ENCODE data around the gene IQCF6. TPM values are rescaled to one million over a fixed set of nuclear protein-coding genes. Genes with fewer than 3 reads are reported as not detected.
"Not testable (repeated sequence)": the region's sequence is repeated elsewhere in the genome, so short reads cannot be mapped to it uniquely, and the experiment has no call there.

Gene IQCF6
- total and polyA plus RNA-seq, 2 experiments from 2014 or later, result not detected

- H3K36me3 ChIP-seq (ENCODE audit: insufficient read depth); H4K20me1 ChIP-seq (replicated peaks; ENCODE audit: insufficient read depth); H3K27ac Mint-ChIP-seq; H3K36me3 Mint-ChIP-seq (ENCODE audit: low read depth); ATAC-seq; H3K27ac ChIP-seq (ENCODE audit: low read depth); H3K79me2 ChIP-seq (replicated peaks; ENCODE audit: insufficient read depth); H3F3A ChIP-seq (replicated peaks; ENCODE audit: low read depth); H3K9me2 ChIP-seq (ENCODE audit: insufficient read depth); H3K27me3 ChIP-seq (ENCODE audit: insufficient read depth); H3K27me3 Mint-ChIP-seq (ENCODE audit: insufficient read depth, low read depth, poor library complexity): not testable (repeated sequence)
- Mint-ChIP-seq H3K4me1 (peaks cover 21% of the 10 kb centered on the region), H3K4me3 (peak overlapping the region; percentile 50), H3K9me3 (peaks cover 30% of the 10 kb centered on the region)
- Histone ChIP-seq H3K4me2 (peak overlapping the region; percentile 57), H2AFZ (peak overlapping the region; percentile 90), H3K4me1 (ENCODE audit: insufficient read depth) (0 out of 2 replicates have a peak, but pooled peaks cover 14% of the 10 kb centered on the region), H3K4me3 (peak overlapping the region; percentile 34)
- TF ChIP-seq POLR2AphosphoS5 (IDR thresholded peaks at IDR 0.05; ENCODE audit: low read depth) (0 out of 2 replicates have a peak, but pooled peaks have one; percentile 20), CTCF (conservative IDR thresholded peaks at IDR 0.05; ENCODE audit: low read depth in 2 of 2) (peak in 1 of 2 experiments; percentile 39; a peak in 3 of 4 replicates)
- DNase-seq (ENCODE audit: low spot score), result peak; percentile 35
Measured at GRCh38 chr3:51742978-51743377, 36.1 kb downstream of the IQCF6 start.

GRCh38 chr3:51742320-51742719, 36.7 kb downstream of the IQCF6 start:
- Mint-ChIP-seq H3K9me3 (peaks cover 24% of the 10 kb centered on the region), H3K4me1 (peaks cover 21% of the 10 kb centered on the region), H3K4me3 (0 out of 3 replicates have a peak overlapping the region, but pooled peaks have one; percentile 50)
- 0 out of 2 replicates have a peak, but pooled peaks cover 16% of the 10 kb centered on the region for H3K4me1 ChIP-seq (ENCODE audit: insufficient read depth)
- ATAC-seq; H3K79me2 ChIP-seq (replicated peaks; ENCODE audit: insufficient read depth); H3K27me3 Mint-ChIP-seq (ENCODE audit: insufficient read depth, low read depth, poor library complexity); DNase-seq (ENCODE audit: low spot score); H3K27ac Mint-ChIP-seq; H4K20me1 ChIP-seq (replicated peaks; ENCODE audit: insufficient read depth); H3K27me3 ChIP-seq (ENCODE audit: insufficient read depth); H3K36me3 ChIP-seq (ENCODE audit: insufficient read depth); H3K9me2 ChIP-seq (ENCODE audit: insufficient read depth); H3K36me3 Mint-ChIP-seq (ENCODE audit: low read depth); H3K27ac ChIP-seq (ENCODE audit: low read depth); H3F3A ChIP-seq (replicated peaks; ENCODE audit: low read depth): not testable (repeated sequence)
- H3K4me2 ChIP-seq, result peak overlapping the region; percentile 57; the same call in 1 of the 2 replicates
- H3K4me3 ChIP-seq, result peak overlapping the region; percentile 34
- H2AFZ ChIP-seq, result peak overlapping the region; percentile 90

- Histone ChIP-seq H3K4me2 (peak overlapping the region; percentile 43; the same call in 1 of the 2 replicates), H3F3A (replicated peaks; ENCODE audit: low read depth) (no peaks in the 10 kb centered on the region), H2AFZ (no peak overlapping the region), H3K27ac (ENCODE audit: low read depth) (no peak overlapping the region), H3K27me3 (ENCODE audit: insufficient read depth) (no peaks in the 10 kb centered on the region), H3K4me1 (ENCODE audit: insufficient read depth) (peaks cover 22% of the 10 kb centered on the region; the same call in 1 of the 2 replicates), H3K79me2 (replicated peaks; ENCODE audit: insufficient read depth) (no peaks in the 10 kb centered on the region), H3K36me3 (ENCODE audit: insufficient read depth) (no peaks in the 10 kb centered on the region), H4K20me1 (replicated peaks; ENCODE audit: insufficient read depth) (no peaks in the 10 kb centered on the region), H3K4me3 (no peak overlapping the region), H3K9me2 (ENCODE audit: insufficient read depth) (peaks cover 9% of the 10 kb centered on the region)
- no peak for DNase-seq (ENCODE audit: low spot score)
- TF ChIP-seq REST (IDR thresholded peaks at IDR 0.05; ENCODE audit: unreplicated experiment), result no peak
- no peak for TF ChIP-seq POLR2AphosphoS5 (IDR thresholded peaks at IDR 0.05; ENCODE audit: low read depth)
- no peak for TF ChIP-seq STAT1 (IDR thresholded peaks at IDR 0.05; ENCODE audit: unreplicated experiment)
- TF ChIP-seq ETS1 (IDR thresholded peaks at IDR 0.05), result no peak
- TF ChIP-seq CTCF (conservative IDR thresholded peaks at IDR 0.05; ENCODE audit: low read depth in 2 of 2), result no peak
- TF ChIP-seq JUNB (IDR thresholded peaks at IDR 0.05; ENCODE audit: unreplicated experiment), result no peak
- TF ChIP-seq NANOG (IDR thresholded peaks at IDR 0.05; ENCODE audit: borderline replicate concordance), result no peak
- no peak for TF ChIP-seq EZH2phosphoT487 (IDR thresholded peaks at IDR 0.05; ENCODE audit: unreplicated experiment)
- TF ChIP-seq CREB1 (CRISPR knock-in tag; IDR thresholded peaks at IDR 0.05; ENCODE audit: low read depth), result no peak
- no peak for TF ChIP-seq ZNF114 (CRISPR knock-in tag; IDR thresholded peaks at IDR 0.05)
- no peak for ATAC-seq
- Mint-ChIP-seq H3K9me3 (peaks cover 12% of the 10 kb centered on the region), H3K4me3 (no peak overlapping the region), H3K27ac (no peak overlapping the region), H3K27me3 (ENCODE audit: insufficient read depth, low read depth, poor library complexity) (peaks cover 8% of the 10 kb centered on the region), H3K36me3 (ENCODE audit: low read depth) (0 out of 3 replicates have a peak, but pooled peaks cover 4% of the 10 kb centered on the region), H3K4me1 (peaks cover 32% of the 10 kb centered on the region)
Measured at GRCh38 chr3:51739110-51739509, 39.9 kb downstream of the IQCF6 start.
